HEK293T (cell line): ENCODE data around the gene IDE.
"Not testable (repeated sequence)": the region's sequence is repeated elsewhere in the genome, so short reads cannot be mapped to it uniquely, and the experiment has no call there.

Experiments
- CTCF ChIA-PET: fragments of 350-600 bp; formaldehyde crosslinking; extraction: SDS; loops from one replicate; lab custom pipeline; 2021; ENCODE audit warnings: antibody characterized with exemption, inconsistent platforms; lab: Yijun Ruan, JAX
- POLR2A ChIA-PET: fragments of 350-600 bp; formaldehyde crosslinking; extraction: SDS; loops from one replicate; lab custom pipeline; 2020; ENCODE audit warnings: antibody characterized with exemption, inconsistent platforms; lab: Yijun Ruan, JAX
- DNase-seq: peaks from one replicate; pipeline ENCODE4 v3.0.0; 2012; ENCODE audit warnings: mixed read lengths; ENCODE audit errors: extremely low spot score
- ARNT ChIP-seq: fragments of 450-650 bp; IDR thresholded peaks from 2 replicates; pipeline ENCODE4 v1.6.1; 2017; ENCODE audit warnings: mild to moderate bottlenecking
- BHLHE40 ChIP-seq: fragments of 450-650 bp; IDR thresholded peaks from 2 replicates; pipeline ENCODE4 v1.6.1; 2016; ENCODE audit warnings: mild to moderate bottlenecking, moderate library complexity, borderline replicate concordance
- CTBP1 ChIP-seq: fragments of 450-650 bp; IDR thresholded peaks from 2 replicates; pipeline ENCODE4 v1.6.1; 2016; ENCODE audit warnings: borderline replicate concordance
- ELF4 ChIP-seq: fragments of 450-650 bp; IDR thresholded peaks from 2 replicates; pipeline ENCODE4 v1.6.1; 2017; ENCODE audit warnings: antibody characterized with exemption
- FOXA1 ChIP-seq: fragments of 450-650 bp; IDR thresholded peaks from 2 replicates; pipeline ENCODE4 v1.6.1; 2016; ENCODE audit warnings: mild to moderate bottlenecking
- FOXK2 ChIP-seq: fragments of 450-650 bp; IDR thresholded peaks from 2 replicates; pipeline ENCODE4 v1.6.1; 2016; ENCODE audit warnings: mild to moderate bottlenecking
- FOXM1 ChIP-seq: fragments of 450-650 bp; IDR thresholded peaks from 2 replicates; pipeline ENCODE4 v1.6.1; 2017; ENCODE audit warnings: mild to moderate bottlenecking, borderline replicate concordance
- HDGF ChIP-seq: fragments of 450-650 bp; IDR thresholded peaks from 2 replicates; pipeline ENCODE4 v1.6.1; 2017; ENCODE audit warnings: antibody characterized with exemption, borderline replicate concordance
- L3MBTL2 ChIP-seq: fragments of 450-650 bp; conservative IDR thresholded peaks from 2 replicates; pipeline ENCODE4 v1.6.1; 2016; ENCODE audit warnings: mild to moderate bottlenecking
- LEF1 ChIP-seq: fragments of 450-650 bp; IDR thresholded peaks from 2 replicates; pipeline ENCODE4 v1.6.1; 2017; ENCODE audit warnings: mild to moderate bottlenecking, borderline replicate concordance
- NFRKB ChIP-seq: fragments of 450-650 bp; IDR thresholded peaks from 2 replicates; pipeline ENCODE4 v1.6.1; 2016; ENCODE audit warnings: mild to moderate bottlenecking, moderate library complexity
- SP1 ChIP-seq: fragments of 450-650 bp; IDR thresholded peaks from 2 replicates; pipeline ENCODE4 v1.6.1; 2017
- SUZ12 ChIP-seq: fragments of 450-650 bp; IDR thresholded peaks from 2 replicates; pipeline ENCODE4 v1.6.1; 2016; ENCODE audit warnings: mild to moderate bottlenecking
- TARDBP ChIP-seq: fragments of 450-650 bp; IDR thresholded peaks from 2 replicates; pipeline ENCODE4 v1.6.1; 2016
- ZNF384 ChIP-seq: fragments of 450-650 bp; IDR thresholded peaks from 2 replicates; pipeline ENCODE4 v1.6.1; 2016
- TF ChIP-seq, protein P1 (sequence below): fragments of 450-650 bp; IDR thresholded peaks from 2 replicates; pipeline ENCODE4 v1.6.1; 2016

Gene IDE

DNA sequence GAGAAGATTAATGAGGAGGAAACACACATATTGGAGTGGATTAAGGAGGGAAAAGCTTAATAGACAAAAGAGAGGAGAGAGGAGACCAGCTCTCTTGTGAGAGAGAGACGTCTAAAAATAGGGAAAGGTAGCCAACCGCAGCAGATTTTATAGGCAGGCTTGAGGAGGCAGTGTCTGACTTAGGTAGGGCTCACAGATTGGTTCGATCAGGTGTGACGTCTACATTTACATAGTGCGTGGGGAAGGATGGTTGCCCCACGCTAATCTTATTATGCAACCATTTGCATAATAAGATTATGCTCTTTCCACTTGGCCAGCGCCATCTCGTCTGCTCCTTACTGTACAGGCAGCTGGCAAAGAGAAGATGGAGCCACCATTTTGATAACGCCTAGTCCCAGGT is 160.9 kb downstream of the IDE start:
- ChIA-PET POLR2A (no interaction called here), CTCF (no interaction called here)
- TF ChIP-seq HDGF: no peak
- no peak for TF ChIP-seq SP1
- no peak for TF ChIP-seq FOXK2
- TF ChIP-seq BHLHE40: no peak
- TF ChIP-seq FOXM1: no peak
- TF ChIP-seq CTBP1: no peak
- TF ChIP-seq SUZ12: no peak
- no peak for TF ChIP-seq FOXA1
- no peak for TF ChIP-seq ELF4
- DNase-seq: no peak

DNA sequence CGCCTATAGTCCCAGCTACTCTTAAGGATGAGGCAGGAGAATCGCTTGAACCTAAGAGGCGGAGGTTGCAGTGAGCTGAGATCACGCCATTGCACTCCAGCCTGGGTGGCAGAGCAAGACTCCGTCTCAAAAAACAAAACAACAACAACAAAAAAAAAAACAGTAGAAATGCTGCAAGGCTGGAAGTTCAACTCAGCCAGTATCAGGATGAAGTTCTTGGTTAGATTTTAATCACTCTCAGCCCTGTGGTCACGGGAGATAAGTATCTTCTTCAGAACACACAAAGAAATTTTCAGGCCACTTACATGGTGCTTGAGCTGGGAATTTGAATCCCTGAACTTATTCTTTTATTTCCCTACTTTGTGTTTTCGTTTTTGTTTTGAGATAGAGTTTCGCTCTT is 162.5 kb downstream of the IDE start:
- no peak for DNase-seq
- TF ChIP-seq, protein P1, sequence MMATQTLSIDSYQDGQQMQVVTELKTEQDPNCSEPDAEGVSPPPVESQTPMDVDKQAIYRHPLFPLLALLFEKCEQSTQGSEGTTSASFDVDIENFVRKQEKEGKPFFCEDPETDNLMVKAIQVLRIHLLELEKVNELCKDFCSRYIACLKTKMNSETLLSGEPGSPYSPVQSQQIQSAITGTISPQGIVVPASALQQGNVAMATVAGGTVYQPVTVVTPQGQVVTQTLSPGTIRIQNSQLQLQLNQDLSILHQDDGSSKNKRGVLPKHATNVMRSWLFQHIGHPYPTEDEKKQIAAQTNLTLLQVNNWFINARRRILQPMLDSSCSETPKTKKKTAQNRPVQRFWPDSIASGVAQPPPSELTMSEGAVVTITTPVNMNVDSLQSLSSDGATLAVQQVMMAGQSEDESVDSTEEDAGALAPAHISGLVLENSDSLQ: no peak
- TF ChIP-seq CTBP1 (no peak), TARDBP (no peak), ZNF384 (no peak), ARNT (no peak), SP1 (no peak), SUZ12 (no peak)
- CTCF ChIA-PET: no interaction called here
- POLR2A ChIA-PET: no interaction called here

DNA sequence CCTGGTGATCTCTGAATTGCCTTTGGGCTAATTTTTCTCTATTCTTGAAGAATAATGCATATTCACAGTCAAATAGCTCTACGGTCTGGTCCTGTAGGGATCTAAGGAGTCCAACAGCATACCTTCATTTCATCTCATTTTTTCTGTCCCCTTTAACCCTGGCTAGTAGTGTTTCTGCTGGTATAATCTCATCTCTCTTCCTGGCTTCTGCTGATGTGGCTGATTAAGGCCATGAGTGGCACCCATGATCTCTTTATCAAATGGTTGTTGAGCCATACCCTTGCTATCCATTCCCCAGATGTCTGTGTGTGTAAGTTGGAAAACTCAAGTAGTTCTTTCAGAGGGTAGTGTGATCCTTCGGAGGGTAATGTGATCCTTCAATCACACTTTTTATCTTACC is 163.4 kb downstream of the IDE start:
- ChIA-PET POLR2A (no interaction called here), CTCF (no interaction called here)
- TF ChIP-seq LEF1 (no peak), BHLHE40 (no peak), FOXA1 (no peak), FOXM1 (no peak), HDGF (no peak), ZNF384 (no peak), ARNT (no peak), FOXK2 (no peak), SP1 (no peak), SUZ12 (no peak), ELF4 (no peak), CTBP1 (no peak)
- TF ChIP-seq, protein P1: no peak
- no peak for DNase-seq

DNA sequence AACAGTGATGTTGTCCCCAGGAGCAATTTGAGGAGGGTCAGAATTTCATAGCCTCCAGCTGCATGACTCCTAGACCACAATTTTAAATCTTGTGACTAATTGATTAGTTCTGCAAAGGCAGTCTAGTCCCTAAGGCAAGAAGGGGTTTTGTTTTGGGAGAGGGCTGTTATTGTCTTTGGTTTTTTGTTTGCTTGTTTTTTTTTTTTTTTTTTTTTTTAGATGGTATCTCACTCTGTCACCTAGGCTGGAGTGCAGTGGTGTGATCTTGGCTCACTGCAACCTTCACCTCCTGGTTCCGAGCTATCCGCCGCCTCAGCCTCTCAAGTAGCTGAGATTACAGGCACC is 165.9 kb downstream of the IDE start:
- no peak for TF ChIP-seq L3MBTL2
- no peak for TF ChIP-seq ARNT
- ChIA-PET POLR2A (no interaction called here), CTCF (no interaction called here)

DNA sequence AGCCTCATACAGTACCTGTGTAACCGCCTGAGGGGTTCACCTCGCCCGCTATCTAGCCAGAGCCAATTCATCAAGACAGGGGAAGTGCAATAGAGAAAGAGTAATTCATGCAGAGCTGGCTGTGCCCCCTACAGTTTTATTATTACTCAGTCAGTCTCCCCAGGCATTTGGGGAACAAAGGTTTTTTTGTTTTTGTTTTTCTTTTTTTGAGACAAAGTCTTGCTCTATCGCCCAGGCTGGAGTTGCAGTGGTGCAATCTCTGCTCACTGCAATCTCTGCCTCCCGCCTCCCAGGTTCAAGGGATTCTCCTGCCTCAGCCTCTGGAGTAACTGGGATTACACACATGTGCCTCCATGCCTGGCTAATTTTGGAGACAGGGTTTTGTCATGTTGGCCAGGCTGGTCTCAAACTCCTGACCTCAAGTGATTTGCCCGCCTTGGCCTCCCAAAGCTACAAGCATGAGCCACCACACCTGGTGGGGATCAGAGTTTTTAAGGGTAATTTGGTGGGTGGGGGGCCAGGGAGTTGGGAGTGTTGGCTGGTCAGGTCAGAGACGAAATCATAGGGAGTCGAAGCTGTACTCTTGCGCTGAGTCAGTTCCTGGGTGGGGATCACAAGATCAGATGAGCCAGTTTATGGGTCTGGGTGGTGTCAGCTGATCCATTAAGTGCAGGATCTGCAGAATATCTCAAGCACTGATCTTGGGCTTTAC is 166.4 kb downstream of the IDE start:
- no peak for DNase-seq
- TF ChIP-seq LEF1: no peak
- TF ChIP-seq ARNT: no peak
- TF ChIP-seq TARDBP: no peak
- TF ChIP-seq CTBP1: no peak
- no peak for TF ChIP-seq SUZ12
- TF ChIP-seq SP1: no peak
- TF ChIP-seq FOXM1: no peak
- TF ChIP-seq BHLHE40: no peak
- no peak for TF ChIP-seq L3MBTL2
- TF ChIP-seq NFRKB: no peak
- TF ChIP-seq FOXA1: no peak
- no peak for TF ChIP-seq ELF4
- POLR2A ChIA-PET: no interaction called here
- CTCF ChIA-PET: no interaction called here

More for the DNA sequence above, 165.9 kb downstream of the IDE start:
- no peak for DNase-seq

DNA sequence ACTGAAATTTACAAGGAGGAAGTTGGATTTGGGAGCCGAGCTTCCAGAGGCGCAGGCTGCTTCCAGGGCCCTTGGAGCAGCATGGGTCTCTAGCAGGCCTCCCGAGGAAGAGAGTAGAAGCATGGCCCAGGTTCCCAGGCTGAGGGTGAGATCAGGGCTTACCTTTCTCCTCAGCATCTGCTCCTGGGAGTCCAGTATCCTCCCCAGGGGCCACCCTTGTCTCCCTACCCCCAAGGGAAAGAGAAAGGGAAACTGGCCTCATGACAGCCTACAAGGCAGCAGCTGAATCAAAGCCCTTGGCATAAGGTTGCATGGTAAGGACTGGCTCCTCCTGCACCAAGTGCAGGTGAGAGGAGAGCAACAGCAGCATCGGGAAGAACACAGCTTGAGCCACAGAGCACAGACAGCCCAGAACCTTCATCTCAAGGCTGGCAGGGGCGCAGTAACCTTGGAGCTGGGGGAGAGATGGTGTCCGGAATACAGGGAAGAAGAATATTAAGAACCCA is 168.4 kb downstream of the IDE start:
- TF ChIP-seq L3MBTL2: no peak
- no peak for TF ChIP-seq ZNF384
- no peak for TF ChIP-seq HDGF
- no peak for TF ChIP-seq LEF1
- TF ChIP-seq SUZ12: no peak
- no peak for TF ChIP-seq FOXM1
- no peak for TF ChIP-seq FOXK2
- ChIA-PET POLR2A (no interaction called here), CTCF (no interaction called here)
- no peak for DNase-seq

DNA sequence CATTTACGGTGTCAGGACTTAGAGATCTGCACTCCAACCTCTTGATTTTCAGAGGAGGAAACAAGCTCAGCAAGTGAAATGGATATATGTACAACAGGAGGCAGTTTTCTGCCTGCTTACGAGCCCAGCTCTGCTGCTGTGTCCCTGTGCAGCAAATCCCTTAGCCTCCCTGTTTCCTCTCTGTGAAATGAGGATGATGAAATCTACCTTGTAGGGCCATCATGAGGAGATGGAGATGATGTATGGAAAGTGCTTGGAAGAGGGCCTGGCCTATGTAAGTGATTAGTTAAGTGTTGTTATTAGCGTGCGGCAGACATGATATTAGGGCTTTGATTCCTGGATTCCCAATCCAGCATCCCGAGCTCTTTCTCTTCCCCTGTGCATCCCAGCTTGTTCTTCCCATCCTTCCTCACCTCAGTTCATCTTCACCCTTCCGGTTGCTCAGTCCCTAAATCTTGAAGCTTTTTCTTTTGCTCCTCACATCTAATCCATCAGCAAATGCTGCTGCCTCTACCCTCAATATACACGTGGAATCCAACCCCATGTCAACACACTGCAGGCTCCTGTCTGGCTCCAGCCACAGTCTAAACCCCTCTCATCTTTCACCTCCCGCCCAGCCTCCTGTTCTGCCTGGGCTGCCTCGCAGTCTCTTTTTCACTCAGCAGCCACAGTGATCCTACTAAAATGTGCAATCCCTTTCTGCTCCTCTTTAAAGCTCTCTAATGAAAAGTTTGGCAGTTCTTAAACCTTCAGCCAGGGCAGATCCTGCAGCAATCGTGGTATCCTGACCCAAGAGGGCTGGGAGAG is 169.1 kb downstream of the IDE start:
- TF ChIP-seq BHLHE40 (no peak), ELF4 (no peak), FOXK2 (no peak), L3MBTL2 (no peak), CTBP1 (no peak)
- no peak for DNase-seq
- ChIA-PET POLR2A (no interaction called here), CTCF (no interaction called here)

DNA sequence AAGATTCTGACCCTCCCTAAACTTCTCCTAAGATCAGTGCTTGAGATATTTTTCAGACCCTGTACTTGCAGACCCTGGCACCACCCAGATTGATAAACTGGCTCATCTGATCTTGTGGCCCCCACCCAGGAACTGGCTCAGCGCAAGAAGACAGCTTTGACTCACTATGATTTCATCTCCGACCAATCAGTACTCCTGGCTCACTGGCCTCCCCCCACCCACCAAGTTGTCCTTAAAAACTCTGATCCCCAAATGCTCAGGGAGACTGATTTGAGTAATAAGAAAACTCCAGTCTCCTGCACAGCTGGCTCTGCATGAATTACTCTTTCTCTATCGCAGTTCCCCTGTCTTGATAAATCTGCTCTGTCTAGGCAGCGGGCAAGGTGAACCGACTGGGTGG is 171.7 kb downstream of the IDE start:
- POLR2A ChIA-PET, CTCF ChIA-PET, DNase-seq: not testable (repeated sequence)
